LNCAP (cell line): ENCODE measurements around the gene CRABP2.

ENCODE experiments used
- TF ChIP-seq, protein P1 (sequence below): fragments of 450-650 bp; IDR thresholded peaks from 2 replicates; pipeline ENCODE4 v1.5.1; 2017; ENCODE audit warnings: mild to moderate bottlenecking

CRABP2 gene

DNA sequence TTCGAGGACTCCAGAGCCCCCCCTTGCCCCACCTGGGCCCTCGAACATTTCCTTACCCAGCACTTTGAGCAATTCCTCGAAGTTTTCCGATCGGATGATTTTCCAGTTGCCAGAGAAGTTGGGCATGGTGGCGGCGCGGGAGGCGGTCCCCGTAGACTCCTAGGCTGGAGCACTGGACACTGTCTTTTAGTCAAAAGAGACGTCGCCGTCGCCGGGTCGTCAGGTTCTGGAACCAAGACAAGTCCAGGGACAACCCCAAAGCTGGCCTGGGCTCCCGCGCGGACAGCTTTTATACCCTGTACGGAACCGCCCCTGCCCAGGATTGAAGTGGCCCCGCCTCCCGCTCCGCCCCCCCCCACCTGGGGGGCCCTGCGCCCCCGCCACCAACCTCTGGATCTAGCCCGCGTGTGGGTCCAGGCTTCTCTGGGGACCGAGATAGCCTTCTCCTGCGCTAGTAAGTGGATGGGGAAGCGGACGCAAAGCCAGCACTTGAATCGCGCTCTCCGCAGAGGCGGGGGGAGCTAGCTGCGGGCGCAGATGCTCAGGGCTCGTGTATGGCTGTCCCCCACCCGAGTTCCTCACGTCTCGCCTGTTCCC lies at the start of gene CRABP2:
Gene CRABP2, minus strand, starts transcription at position 263 of the 597 bp plus-strand sequence. Its CDS starts 137 bp downstream, at position 126.
- TF ChIP-seq, protein P1, sequence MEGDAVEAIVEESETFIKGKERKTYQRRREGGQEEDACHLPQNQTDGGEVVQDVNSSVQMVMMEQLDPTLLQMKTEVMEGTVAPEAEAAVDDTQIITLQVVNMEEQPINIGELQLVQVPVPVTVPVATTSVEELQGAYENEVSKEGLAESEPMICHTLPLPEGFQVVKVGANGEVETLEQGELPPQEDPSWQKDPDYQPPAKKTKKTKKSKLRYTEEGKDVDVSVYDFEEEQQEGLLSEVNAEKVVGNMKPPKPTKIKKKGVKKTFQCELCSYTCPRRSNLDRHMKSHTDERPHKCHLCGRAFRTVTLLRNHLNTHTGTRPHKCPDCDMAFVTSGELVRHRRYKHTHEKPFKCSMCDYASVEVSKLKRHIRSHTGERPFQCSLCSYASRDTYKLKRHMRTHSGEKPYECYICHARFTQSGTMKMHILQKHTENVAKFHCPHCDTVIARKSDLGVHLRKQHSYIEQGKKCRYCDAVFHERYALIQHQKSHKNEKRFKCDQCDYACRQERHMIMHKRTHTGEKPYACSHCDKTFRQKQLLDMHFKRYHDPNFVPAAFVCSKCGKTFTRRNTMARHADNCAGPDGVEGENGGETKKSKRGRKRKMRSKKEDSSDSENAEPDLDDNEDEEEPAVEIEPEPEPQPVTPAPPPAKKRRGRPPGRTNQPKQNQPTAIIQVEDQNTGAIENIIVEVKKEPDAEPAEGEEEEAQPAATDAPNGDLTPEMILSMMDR: no peak

DNA sequence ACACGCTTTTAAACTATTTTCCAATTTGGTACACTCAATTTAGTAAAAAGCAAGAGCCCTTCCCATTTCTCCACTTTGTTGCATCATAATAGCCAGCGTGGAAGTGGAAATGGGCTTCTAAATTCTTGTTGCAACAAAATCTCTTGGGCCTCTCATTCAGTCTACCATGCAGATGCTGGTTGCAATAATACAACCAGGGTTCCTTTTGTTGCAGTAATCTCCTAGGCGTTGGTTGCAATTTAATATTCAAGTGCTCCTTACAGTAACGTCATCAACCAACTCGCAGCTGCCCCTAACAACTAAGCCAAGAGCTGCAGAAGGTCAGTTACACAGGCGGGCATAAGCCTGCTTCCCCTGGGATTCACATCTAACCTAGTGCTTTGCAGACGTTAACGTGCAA lies 48.8 kb upstream of the CRABP2 start:
- TF ChIP-seq, protein P1: no peak

DNA sequence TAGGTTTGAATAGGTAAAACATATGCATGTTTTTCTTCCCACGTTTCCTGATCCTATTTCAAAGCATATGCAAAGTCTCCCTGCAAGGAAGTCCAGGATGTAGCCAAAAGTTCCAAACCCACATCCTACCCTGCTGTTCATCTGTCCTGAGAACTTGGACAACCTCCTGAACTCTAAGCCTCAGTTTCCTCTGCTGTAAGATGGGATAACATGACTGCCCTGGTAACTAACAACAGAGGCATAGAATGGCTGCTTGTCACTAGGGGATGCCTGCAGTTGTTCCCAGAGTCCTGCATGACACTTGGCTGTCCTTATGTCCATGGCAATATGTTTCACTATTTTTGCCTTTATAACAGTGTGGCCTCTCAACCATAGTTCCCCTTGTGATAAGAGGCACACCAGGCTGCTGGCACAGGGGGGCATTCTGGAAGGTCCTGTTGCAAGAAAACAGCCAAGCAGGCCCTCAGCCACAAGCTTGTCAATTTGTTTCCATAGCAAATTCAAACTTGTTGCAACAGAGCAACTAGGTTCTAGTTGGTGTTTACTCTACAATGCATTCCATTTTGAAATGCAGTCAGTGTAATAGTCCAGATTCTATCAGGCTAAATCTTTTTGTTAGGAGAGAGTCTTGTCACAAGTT lies 47.6 kb upstream of the CRABP2 start:
- TF ChIP-seq, protein P1: no peak

DNA sequence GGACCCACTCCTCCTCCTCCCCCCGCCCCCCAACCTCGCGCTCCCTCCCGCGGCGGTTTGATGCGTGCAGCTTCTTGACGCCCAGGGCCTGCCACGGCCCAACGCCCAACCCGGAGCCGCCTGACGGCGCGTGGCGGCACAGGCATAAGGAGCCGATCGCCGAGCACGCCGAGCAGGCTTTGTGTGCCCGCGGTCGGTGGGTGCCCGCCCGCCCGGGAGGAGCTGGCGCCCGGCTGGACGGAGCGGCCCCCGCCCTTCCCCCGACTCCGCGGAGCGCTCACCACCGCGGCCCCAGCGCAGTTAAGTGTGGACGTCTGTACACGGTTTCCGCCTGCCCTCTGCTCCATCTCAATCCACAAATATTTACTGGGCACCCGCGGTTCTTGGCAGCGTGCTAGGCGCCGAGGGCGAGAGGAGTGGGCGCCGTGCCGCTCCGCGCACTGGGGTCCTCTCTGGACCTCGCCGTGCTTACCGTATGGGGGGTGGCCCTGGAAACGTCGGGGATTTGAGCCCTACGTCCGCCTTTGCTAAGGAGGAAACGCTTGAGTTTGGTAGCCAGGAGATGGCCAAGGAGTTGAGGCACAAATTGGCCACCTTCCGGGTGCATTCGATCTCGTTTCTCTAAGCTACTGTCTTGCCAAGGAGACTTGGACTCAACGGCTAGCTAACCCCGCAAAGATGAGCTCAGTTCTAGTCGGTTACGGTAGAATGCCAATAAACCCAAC lies 46.5 kb upstream of the CRABP2 start:
- TF ChIP-seq, protein P1: no peak

DNA sequence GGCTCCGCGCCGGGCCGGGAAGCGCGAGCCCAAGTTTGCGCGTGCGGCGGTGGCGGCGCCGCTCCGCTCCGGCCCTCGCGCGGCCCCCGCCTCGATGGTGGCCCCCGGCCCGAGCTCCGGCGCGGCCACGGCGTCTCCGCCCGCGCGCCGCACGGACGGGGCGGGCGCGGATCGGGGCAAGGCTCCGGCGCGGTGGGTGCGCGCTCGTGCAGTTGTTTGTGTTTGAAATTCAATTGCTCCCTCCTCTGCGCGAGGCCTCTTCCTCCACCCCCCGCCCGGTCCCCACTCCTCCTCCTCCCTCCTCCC lies 46.0 kb upstream of the CRABP2 start, which contains the start of gene HDGF:
Gene HDGF, minus strand, starts transcription at position 225 of the 306 bp plus-strand sequence. CDS start 246 bp downstream, outside the sequence.
- TF ChIP-seq, protein P1: no peak

DNA sequence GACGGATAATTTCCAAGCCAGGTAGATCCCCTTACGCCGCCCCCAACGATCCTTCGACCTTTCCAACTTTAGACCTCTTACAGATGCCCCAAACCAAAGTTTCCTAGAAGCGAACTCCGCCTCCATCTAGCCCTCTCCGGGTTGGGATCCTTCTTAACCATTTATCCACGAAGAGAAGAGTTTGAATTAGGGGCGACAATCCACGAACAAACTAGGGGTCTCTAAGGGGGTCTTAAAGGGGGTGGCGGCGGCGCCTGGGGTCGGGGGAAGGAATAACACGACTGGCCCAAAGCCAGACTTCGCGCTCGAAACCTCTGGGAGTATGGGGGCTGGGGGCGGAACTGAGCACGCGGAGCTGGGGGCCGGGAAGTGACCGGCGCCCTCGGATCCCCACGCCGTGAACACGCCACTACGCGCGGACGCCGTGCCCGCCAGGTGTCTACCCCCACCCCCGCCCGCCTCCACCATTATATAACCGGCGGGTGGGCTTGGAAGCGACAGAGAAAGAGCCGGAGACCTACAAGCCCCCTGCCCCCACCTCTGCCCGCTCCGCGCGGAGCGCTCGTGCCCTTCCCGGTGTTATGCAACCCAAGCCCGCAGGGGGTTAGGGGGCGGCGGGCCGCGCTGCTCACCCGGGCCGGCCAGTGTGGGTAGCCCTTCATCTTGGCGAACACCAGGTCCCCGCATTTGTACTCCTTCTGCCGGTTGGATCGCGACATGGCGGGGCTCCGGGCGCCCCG lies 45.5 kb upstream of the CRABP2 start:
- TF ChIP-seq, protein P1: no peak

DNA sequence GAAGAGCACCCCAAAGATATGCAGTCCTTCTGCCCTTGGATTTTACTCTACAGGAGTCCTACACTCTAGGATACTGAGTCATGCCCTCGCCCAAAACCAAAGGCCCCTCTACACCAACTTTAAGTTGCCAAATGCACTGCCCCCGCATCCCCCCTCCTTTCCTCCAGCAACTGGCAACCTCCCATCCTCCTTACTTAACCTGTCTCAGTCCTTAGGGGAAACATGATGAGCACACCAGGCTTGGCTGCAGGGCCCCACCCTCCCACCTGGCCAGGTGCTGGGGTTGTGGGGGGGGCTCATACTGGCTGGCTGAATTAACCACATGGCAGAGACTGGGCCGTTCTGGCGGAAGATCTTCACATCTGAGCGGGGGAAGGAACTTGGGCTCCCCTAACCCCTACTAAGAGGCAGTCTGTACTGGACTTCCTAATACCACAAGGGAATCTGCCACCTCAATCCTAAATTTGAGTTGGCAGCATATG lies 44.8 kb upstream of the CRABP2 start:
- TF ChIP-seq, protein P1: no peak
